IPS-18a (cell line): Measurements from ENCODE around the gene PGAM2.
"Not testable (repeated sequence)": the region's sequence is repeated elsewhere in the genome, so short reads cannot be mapped to it uniquely, and the experiment has no call there.

Source experiments
- H3K27ac ChIP-seq: one replicate; pipeline ENCODE4 v1.5.1; 2013; ENCODE audit warnings: low read length
- H3K27me3 ChIP-seq: one replicate; pipeline ENCODE4 v1.6.1; 2013; ENCODE audit warnings: mild to moderate bottlenecking, low read length; ENCODE audit not compliant: control insufficient read depth, insufficient read depth
- H3K36me3 ChIP-seq: one replicate; pipeline ENCODE4 v1.6.1; 2013; ENCODE audit warnings: low read depth, low read length; ENCODE audit not compliant: control insufficient read depth
- H3K4me1 ChIP-seq: one replicate; pipeline ENCODE4 v1.6.1; 2013; ENCODE audit warnings: low read depth, low read length; ENCODE audit not compliant: control insufficient read depth
- H3K4me3 ChIP-seq: one replicate; pipeline ENCODE4 v1.5.1; 2013; ENCODE audit warnings: low read length
- H3K9ac ChIP-seq: one replicate; pipeline ENCODE4 v1.6.1; 2013; ENCODE audit warnings: mild to moderate bottlenecking, low read length, moderate library complexity
- H3K9me3 ChIP-seq: one replicate; pipeline ENCODE4 v1.6.1; 2013; ENCODE audit warnings: low read depth, low read length; ENCODE audit not compliant: control insufficient read depth

PGAM2 gene

DNA sequence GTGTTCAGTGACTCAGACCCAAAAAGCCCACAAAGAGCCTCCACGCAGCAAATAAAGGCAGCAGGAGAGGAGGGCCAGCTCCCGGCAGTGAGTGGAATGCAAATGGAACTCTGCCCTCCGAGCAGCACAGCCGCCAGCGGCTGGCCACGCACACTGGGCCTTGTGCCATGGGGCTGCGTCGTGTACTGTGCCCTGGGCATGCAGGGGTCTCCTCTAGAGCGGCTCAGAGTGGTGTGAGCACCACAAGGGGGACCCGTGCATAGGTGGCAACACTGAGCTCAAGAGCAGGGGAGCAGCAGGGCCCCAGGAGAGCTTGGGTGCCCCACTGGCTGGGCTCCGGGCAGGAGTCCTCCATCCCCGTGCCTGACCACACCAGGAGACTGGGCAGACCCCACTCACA is 50.3 kb downstream of the PGAM2 start:
- not testable (repeated sequence) for H3K36me3 ChIP-seq, H3K4me3 ChIP-seq, H3K27me3 ChIP-seq, H3K9me3 ChIP-seq, H3K9ac ChIP-seq, H3K27ac ChIP-seq, H3K4me1 ChIP-seq
